C4-2B (cell line): ENCODE measurements around the gene GAMT.

ENCODE experiments used
- CTCF ChIP-seq: fragments of 450-650 bp; conservative IDR thresholded peaks from 2 replicates; pipeline ENCODE4 v1.5.1; 2017; ENCODE audit warnings: mild to moderate bottlenecking
- ZFX ChIP-seq: fragments of 450-650 bp; IDR thresholded peaks from 2 replicates; pipeline ENCODE4 v1.6.1; 2017

- TF ChIP-seq CTCF (peak; percentile 94), ZFX (peak; percentile 55)
Observed at GRCh38 chr19:1401138-1401888, at the start of gene GAMT.
